ENCODE data around the gene CA5A. TPM values are rescaled to one million over a fixed set of nuclear protein-coding genes. Genes with fewer than 3 reads are reported as not detected.

Gene CA5A
- total and polyA plus RNA-seq, 2 of the 13 experiments (the other 11 are each of a cell fraction or from before 2014, with no cell fraction given) = 66.8 to 106 TPM

GRCh38 chr16:87950765-87951551 lies 14.6 kb upstream of the CA5A start, which contains the start of gene BANP (continued):
- TF ChIP-seq TGIF2 (CRISPR knock-in tag; IDR thresholded peaks at IDR 0.05) = peak; percentile 58; the same call in 1 of the 2 replicates
- TF ChIP-seq ZNF790 (CRISPR knock-in tag; IDR thresholded peaks at IDR 0.05; ENCODE audit: borderline replicate concordance) = no peak; the same call in 1 of the 2 replicates
- peak; percentile 21; the same call in 1 of the 2 replicates for TF ChIP-seq RFX5 (IDR thresholded peaks at IDR 0.05; ENCODE audit: low read depth, low read length)
- no peak for TF ChIP-seq ZNF652 (CRISPR knock-in tag; IDR thresholded peaks at IDR 0.05; ENCODE audit: borderline replicate concordance, low read depth)
- TF ChIP-seq NR2F6 (IDR thresholded peaks at IDR 0.05) = 0 out of 2 replicates have a peak, but pooled peaks have one; percentile 9
- TF ChIP-seq NR2F6 (CRISPR knock-in tag; IDR thresholded peaks at IDR 0.05) = peak; percentile 70
- no peak for TF ChIP-seq ZKSCAN1 (IDR thresholded peaks at IDR 0.05; ENCODE audit: low read length)
- peak; percentile 88 for TF ChIP-seq HOXA5 (CRISPR knock-in tag; IDR thresholded peaks at IDR 0.05)
- TF ChIP-seq SAP130 (CRISPR knock-in tag; IDR thresholded peaks at IDR 0.05; ENCODE audit: low read depth) = peak; percentile 62
- TF ChIP-seq AFF4 (CRISPR knock-in tag; IDR thresholded peaks at IDR 0.05) = no peak
- no peak for TF ChIP-seq BATF2 (CRISPR knock-in tag; IDR thresholded peaks at IDR 0.05)
- TF ChIP-seq ZNF24 (IDR thresholded peaks at IDR 0.05) = 0 out of 2 replicates have a peak, but pooled peaks have one; percentile 4
- peak; percentile 42; the same call in 1 of the 2 replicates for TF ChIP-seq BHLHE40 (IDR thresholded peaks at IDR 0.05; ENCODE audit: low read length)
- TF ChIP-seq ATF3 (CRISPR knock-in tag; IDR thresholded peaks at IDR 0.05) = peak; percentile 25
- peak; percentile 53; the same call in 1 of the 2 replicates for TF ChIP-seq HIVEP1 (CRISPR knock-in tag; IDR thresholded peaks at IDR 0.05)
- peak; percentile 87 for TF ChIP-seq HNF1B (CRISPR knock-in tag; IDR thresholded peaks at IDR 0.05)
- no peak for TF ChIP-seq MED8 (CRISPR knock-in tag; IDR thresholded peaks at IDR 0.05; ENCODE audit: insufficient replicate concordance)
- TF ChIP-seq FOXP4 (CRISPR knock-in tag; IDR thresholded peaks at IDR 0.05) = peak; percentile 74
- no peak for TF ChIP-seq ZKSCAN5 (CRISPR knock-in tag; IDR thresholded peaks at IDR 0.05)
- 0 out of 2 replicates have a peak, but pooled peaks have one; percentile 18 for TF ChIP-seq POGK (CRISPR knock-in tag; conservative IDR thresholded peaks at IDR 0.05)
